CD4-positive, alpha-beta T cell treated with Interleukin-6 at 100 ng/mL for 8 hours (primary cell): ENCODE results near the gene RASAL1.

ENCODE experiments used
- DNase-seq: peaks from one replicate; pipeline ENCODE4 v3.0.0-alpha.2; 2020; ENCODE audit warnings: mixed read lengths, low spot score

The RASAL1 gene

DNA sequence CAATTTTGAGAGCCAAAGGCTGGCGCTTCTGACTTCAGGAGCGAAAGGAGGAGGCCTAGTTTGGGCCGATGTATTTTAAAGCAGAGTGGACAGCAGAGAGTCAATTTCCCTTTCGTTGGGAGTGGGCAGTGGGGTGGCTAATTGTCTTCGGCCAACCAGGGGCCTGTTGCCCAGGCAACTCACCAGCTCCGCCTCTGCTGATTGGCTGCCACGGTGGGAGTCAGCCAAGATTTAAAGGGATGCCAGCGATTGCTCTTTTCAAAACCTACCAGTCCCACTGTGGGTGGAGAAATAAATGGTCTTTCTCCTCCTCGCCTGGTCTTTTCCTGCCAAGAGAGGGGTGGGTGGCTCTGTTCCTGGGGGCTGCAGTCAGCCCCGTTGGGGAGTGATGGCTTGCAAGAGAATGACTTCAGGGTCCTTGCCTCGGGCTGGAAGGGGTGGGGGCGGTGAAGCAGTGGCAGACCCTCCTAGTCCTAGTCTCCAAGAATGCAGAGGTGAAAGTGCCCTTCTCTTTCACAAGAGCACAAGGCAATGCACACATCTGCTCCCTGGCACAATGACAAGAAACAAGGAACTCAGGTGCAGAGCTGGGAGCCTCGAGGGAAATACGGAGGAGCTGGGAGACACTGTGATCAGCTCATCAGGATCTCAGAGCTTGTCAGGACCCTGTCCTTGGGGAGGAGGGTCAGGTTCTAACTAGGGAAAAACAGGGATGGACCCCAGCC is 37.7 kb downstream of the RASAL1 start:
- no peak for DNase-seq

DNA sequence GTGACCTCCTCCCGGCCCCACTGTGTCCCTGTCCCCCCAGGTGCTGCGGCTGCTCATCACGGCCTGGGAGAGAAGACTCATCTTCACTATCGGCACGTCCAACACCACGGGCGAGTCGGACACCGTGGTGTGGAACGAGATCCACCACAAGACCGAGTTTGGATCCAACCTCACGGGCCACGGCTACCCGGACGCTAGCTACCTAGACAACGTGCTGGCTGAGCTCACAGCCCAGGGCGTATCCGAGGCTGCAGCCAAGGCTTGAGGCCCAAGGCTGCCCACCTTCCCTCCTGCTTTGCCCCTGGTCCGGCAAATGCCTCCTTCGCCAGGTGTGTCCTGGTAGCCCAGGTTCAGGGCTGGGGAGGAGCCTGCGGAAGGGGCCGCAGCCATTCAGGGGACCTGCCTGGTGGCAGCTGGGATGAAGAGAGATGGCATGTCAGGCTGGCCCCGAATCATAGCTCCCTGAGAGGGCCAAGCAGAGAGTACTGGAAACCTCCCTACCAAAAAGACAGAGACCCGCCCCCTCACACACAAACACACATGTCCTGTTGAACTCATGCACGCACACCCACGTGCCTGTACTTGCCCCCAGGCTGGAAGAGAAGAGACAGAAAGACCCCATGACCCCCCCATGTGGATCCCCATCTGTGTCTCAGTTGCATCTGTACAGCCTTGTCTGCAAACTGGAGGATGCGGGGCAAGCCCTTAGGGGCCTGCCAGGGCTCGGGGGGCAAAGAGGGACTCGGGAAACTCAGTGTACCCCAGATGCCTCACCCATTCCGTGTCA is 38.7 kb downstream of the RASAL1 start:
- no peak for DNase-seq

DNA sequence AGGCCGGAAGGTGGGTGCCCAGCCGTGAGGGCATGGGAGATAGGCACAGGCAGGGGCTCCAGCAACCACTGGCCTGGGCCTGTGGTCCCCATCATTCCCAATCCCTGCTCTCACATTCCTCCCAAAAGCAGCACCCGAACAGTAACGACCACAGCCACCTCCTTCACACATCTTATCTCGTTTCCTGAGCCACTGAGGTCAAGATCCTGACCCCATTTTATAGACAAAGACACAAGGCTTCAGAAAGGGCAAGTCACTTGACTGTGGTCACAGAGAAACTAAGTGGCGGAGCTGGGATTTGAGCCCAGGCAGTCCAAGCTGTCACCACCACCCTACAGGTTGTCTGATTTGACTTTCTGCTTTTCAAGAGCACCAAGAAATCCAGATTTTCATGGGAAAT is 40.2 kb downstream of the RASAL1 start:
- no peak for DNase-seq

DNA sequence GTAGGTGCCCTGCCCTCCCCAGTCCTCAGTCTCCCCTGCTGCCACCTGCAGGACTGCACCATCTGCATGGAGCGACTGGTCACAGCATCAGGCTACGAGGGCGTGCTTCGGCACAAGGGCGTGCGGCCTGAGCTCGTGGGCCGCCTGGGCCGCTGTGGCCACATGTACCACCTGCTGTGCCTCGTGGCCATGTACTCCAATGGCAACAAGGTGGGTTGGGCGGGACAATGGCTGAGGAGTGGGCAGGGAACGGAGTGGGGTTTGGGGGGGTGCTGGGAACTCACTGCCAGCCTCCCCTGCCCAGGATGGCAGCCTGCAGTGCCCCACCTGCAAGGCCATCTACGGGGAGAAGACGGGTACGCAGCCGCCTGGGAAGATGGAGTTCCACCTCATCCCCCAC is 40.8 kb downstream of the RASAL1 start:
- DNase-seq, result no peak

DNA sequence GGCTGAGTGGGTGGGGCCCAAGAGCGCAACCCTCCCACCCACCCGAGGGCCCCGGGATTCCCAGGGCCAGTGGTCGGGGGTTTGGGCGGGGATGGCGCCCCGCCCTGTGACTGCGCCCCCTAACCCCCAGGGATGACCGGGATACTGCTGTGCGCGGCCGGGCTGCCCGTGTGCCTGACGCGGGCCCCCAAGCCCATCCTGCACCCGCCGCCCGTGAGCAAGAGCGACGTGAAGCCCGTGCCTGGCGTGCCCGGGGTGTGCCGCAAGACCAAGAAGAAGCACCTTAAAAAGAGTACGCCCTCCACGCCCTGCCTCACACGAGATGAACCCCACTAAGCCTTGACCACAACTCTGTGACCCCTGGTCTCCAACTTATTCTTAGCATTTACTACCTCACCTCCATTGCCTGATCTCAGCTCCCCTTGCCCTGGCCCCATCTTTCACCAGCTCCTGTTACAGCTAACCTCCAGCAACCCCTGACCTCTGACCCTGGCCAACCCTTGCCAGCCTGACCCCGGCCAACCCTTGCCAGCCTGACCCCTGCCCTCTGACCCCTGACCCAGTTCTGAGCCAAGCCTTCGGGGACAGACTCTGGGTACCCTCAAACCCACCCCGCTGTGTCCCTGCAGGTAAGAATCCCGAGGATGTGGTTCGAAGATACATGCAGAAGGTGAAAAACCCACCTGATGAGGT is 42.0 kb downstream of the RASAL1 start:
- DNase-seq, result no peak

DNA sequence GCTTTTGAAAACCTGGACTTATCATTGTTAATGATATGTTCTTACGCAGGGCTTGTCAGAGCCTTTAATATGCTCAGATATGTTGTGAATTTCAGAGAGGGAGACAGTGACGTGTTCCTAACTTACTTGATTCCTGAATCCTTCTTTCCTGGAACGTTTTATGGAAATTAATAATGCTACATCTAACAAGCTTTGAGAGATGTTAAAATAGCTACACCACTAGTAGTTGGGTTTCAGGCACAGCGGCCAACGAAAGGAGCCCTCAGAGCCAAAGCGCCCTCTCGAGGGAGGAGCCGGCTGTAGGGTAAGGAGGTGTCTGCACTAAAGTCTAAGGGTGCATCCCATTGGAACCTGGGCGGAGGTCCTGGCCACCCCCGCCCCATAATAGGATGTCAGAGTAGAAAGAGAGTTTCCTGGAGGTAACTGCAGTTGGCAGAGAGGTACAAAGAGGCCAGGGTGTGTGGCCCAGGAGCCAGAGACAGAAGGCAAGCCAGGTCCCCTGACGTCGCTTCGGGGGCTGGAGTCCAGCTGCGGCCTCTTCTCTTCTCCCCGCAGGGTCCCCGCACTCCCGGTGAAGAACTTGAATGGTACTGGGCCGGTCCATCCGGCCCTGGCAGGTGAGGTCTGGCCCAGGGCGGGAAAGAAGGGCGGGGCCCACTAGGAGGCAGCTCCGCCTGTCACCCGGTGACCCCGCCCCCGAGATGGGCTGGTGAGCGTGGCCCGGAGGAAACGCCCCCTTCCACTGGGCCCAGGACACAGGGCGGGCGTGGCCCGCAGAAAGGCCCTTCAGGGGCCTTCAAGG is 42.8 kb downstream of the RASAL1 start:
- DNase-seq, result no peak

DNA sequence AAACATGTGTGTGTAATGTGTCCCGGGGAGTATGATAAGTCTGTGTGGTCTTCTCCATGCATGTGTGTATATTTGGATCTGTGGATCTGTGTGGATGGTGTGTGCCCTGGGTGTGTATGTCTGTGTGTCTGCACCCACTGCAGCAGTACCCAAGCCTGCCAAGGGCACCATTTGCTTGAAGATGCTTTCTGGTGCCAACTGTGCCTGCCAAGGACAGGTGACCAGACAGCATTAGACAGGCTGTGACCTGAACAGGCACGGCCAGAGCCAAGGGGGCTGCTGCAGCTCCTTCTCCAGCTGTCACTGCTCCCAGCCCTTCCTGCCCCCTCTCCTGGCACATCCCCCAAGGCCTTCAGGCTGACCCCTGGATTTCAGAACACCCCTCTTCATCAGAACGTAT is 44.1 kb downstream of the RASAL1 start:
- no peak for DNase-seq

DNA sequence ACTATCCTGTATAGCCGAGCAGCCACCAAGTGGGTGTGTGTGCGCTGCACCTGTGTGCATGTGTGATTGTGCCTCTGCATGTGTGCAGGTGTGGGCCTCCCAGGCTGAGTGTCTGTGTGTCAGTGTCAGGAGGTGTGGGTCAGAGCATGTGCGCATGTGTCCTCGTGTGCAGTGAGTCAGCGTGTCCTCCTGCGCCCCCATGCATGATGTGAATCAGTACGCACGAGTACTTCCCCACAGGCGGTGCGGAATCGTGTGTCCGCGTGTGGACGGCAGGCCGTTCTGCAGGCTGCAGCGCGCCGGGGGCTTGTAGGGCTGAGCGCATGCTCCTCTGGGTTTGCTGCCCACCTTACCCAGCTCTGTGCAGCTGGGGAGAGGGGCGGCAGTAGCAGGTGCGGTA is 44.8 kb downstream of the RASAL1 start:
- no peak for DNase-seq

DNA sequence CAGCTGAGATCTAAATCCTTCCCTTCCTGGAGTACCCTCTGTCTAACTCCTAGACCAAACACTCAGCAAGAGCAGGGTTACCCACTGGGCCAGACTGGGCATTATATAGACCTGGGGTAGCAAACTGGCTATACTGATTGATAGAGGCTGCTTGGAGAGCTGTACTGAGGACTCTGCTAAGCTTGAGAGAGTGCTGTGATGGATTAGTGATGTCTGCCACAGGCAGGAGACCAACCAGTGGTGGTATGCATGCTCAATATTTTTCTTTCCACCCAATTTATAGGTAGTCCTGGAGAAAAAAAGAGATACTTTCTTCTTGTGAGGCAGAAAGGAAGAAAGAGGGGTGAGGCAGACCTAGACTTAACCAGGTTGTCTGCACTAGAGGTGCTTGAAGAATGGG is 45.7 kb downstream of the RASAL1 start:
- no peak for DNase-seq

DNA sequence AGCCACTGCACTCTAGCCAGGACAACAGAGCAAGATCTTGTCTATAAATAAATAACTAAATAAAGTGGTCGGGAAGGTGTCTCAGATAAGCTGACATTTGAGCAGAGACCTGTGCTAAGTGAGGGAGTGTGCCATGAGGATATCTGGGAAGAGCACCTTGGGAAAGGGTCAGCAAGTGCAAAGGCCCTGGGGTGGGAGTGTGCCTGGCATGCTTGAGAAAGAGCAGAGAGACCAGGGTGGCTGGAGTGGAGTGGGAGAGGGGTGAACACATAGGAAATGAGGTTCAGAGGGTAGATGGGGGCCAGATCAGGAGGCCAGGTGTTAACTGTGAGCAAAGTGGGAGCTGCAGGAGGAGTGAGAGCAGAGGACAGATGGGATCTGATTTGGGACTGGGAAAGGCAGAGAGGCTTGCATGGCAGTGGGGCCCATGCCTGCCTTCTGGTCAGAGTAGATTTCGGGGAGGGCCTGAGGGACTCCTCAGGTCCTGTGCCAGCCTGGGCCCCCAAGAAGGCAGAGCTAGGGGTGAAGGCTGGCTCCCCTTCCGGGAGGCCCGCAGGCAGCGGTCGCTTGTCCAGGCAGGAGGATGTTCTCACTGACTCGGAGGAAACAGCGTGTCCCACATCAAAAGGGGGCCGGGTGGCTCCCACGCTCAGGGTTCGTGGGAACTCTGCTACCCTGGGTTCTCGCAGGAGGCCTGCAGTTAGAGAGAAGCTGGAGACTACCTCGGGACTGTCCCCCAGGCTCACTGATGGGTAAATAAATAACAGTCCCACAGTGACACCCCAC is 46.4 kb downstream of the RASAL1 start:
- DNase-seq, result peak; percentile 50

DNA sequence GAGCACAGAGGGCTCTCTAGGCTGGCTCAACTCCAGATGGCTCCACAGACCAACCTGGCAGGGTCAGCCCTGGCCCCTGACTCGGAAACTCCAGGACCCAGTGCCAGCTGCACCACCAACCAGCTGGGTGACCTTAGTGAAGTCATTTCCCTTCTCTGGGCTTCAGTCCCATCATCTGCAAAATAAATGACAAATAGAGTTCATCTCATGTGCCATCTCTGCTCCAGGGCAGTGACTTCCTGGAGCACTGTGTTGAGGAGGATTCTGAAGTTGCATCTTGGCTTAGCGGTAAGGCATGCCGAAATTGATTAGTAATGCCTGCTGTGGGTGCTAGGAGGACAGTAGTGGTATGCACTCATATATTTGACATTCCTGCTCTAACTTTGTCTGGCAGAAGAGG is 47.5 kb downstream of the RASAL1 start:
- no peak for DNase-seq

DNA sequence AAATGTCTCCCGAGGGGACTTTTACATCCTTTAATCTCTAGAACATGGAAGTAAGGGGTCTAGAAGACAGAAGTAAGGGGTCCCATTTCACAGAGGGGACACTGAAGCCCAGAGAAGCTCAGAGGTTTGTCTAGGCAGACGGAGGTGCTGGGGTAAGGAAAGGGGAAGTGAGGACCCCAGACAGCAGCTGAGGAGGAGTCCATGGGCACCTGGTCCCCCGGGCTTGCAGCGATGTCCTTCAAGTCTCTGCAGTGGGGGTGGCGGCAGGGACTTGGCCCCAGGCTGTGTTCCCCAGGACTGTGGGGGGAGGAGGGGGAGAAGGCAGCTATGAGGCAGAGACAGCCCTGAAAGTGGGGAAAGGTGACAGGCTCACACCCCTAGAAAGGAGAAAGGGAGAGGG is 48.4 kb downstream of the RASAL1 start:
- no peak for DNase-seq

DNA sequence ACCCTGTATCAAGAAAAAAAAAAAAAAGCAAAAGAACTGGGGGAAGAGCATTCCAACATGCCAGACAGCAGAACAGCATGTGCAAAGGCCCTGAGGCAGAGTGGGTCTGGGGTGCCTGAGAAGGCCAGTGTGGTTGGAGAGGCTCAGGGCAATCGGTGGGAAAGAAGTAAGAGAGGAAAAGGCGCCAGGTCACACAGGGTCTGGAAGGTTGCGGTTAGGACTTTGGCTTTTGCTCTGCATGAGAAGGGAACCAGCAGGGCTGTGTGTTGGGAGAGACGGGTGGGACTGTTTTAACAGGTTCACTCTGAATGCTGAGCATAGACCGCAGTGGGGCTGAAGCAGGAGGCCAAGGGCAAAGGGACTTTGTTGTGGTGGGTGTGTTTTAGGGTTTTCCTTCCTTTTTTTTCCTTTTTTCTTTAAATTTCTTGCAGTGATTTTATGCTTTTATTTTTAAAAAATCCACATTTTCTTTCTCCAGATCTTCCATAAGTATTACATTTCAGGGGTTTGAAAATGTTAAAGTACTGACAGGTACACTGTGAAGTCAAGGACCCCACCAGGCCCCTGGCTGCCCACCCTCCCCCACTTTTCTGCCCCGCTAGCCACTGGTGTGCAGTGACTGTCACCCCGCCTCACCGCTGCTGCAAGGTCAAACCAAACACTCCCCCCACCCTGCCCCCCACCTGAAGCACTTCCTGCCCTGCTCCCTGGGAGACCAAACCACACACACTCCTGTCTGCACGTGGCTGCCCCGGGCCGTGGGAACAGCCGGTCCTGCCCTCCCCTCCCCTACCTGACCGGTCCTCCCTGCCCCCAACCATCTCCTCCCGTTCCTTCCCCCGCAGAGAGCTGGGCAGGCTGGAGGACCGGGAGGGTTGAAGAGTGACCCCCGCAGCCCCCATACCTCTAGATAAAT is 49.1 kb downstream of the RASAL1 start:
- peak; percentile 46 for DNase-seq

DNA sequence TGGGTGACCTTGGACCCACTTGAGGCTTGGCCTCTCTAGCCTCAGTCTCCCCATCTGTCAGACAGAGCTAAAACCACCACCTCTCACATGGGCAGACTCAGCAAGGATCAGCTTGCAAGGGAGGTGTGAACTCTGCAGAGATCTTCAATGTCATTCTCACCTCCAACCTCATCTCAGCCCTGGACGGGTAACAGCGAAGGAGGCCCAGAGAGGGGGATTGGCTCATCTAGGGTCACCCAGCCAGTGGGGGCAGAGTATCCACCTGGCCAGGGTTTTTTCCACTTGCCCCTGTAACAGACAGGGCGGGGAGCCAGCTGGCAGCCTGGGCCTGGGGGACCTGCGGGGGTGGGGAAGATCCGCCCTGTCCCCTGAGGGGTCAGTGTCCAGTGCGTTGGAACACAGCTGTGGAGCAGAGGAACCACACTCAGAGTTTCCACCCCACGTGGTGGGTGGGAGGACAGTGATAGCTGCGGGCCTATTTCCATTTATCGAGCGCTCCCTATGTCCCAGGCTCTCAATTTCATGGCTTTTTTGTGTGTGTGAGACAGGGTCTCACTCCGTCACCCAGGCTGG is 51.6 kb downstream of the RASAL1 start:
- DNase-seq, result no peak

DNA sequence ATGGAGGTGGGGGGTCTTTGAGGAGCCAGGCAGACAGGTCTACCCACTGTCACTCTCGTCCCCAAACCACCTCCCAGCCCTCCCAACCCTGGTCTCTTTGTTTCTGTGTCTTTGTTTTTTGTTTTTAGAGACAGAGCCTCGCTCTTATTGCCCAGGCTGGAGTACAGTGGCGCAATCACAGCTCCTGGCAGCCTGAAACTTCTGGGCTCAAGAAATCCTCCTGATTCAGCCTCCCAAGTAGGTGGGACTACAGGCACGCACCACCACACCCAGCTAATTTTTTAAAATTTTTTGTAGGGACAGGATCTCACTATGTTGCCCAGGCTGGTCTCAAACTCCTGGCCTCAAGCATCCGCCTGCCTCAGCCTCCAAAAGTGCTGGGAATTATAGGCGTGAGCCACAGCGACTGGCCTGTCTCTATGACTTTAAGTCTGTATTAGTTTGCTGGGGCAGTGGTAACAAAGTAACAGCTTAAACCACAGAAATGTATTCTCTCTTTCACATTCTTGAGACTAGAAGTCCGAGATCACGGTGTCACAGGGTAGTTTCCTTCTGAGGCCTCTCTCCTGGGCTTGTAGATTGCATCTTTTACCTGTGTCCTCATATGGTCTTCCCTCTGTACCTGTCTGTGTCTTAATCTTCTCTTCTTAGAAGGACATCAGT is 52.9 kb downstream of the RASAL1 start:
- DNase-seq, result no peak

DNA sequence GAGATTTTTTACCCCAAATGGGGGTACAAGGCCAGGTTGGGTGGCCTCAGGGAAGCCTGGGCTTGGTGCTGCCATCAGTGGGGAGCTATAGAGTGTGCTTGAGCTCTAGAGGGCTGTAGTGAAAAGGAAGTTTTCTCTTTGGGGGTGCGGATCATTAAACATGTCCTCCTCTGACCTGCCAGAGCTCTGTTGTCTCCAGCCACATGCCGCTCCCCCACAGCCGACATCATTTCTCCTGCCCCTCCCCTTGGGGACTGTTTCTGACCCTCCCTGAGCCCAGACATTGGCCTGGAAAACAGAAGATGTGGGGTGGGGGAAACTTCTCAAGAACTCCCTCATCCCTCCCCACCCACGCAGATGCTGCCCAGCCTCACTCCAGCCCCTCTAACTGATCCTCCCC is 53.7 kb downstream of the RASAL1 start:
- no peak for DNase-seq

DNA sequence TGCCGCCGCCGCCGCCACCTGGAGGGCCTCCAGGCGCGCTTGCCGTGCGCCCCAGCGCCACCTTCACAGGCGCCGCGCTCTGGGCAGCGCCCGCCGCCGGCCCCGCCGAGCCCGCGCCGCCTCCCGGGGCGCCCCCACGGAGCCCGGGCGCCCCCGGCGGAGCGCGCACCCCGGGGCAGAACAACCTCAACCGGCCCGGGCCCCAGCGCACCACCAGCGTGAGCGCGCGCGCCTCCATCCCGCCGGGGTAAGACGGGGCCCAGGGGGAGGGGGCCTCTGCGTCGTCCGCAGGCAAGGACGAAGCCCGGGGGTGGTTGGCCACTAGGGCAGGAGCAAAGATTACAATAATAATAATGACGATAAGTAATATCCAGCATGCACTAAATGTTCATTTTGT is 57.7 kb downstream of the RASAL1 start:
- DNase-seq, result no peak

DNA sequence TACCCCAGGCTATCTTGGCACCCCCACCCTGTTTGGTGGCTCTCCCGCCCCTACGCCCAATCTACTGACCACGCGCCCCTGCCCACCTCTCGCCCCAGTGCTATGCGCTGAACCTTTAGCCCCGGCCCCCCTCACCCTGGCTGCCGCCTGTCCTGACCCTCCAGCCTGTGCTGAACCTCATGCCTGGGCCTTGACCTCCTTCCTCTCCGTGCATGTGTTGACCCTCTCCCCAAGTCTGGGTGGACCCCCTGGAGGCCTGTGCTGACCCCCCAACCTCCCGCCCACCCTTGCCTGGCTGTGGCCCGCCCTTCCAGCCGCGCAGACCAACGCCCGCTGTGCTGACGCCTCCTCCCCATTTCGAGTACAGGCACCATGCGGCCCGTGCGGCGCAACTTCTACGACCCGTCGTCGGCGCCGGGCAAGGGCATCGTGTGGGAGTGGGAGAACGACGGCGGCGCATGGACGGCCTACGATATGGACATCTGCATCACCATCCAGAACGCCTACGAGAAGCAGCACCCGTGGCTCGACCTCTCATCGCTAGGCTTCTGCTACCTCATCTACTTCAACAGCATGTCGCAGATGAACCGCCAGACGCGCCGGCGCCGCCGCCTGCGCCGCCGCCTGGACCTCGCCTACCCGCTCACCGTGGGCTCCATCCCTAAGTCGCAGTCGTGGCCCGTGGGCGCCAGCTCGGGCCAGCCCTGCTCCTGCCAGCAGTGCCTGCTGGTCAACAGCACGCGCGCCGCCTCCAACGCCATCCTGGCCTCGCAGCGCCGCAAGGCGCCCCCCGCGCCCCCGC is 58.3 kb downstream of the RASAL1 start:
- no peak for DNase-seq
